Stimulated activated CD8-positive, alpha-beta memory T cell treated with anti-CD3 and anti-CD28 coated beads, Interleukin-2, amount 100 ng/mL, for 1 hour (primary cell): ENCODE measurements around the gene PUM2.

Source experiments
- DNase-seq, 2 donors: peaks; one replicate each; pipeline ENCODE4 v3.0.0-alpha.2; 2020; ENCODE audit warnings: low read depth in 2 of 2

Gene PUM2

GRCh38 chr2:20218331-20219320 lies 132.0 kb downstream of the PUM2 start:
- DNase-seq = no peak

GRCh38 chr2:20217041-20217970 lies 133.3 kb downstream of the PUM2 start:
- DNase-seq = no peak

- no peak for DNase-seq
These were observed 134.3 kb downstream of the PUM2 start for GRCh38 chr2:20216130-20217025.

DNA sequence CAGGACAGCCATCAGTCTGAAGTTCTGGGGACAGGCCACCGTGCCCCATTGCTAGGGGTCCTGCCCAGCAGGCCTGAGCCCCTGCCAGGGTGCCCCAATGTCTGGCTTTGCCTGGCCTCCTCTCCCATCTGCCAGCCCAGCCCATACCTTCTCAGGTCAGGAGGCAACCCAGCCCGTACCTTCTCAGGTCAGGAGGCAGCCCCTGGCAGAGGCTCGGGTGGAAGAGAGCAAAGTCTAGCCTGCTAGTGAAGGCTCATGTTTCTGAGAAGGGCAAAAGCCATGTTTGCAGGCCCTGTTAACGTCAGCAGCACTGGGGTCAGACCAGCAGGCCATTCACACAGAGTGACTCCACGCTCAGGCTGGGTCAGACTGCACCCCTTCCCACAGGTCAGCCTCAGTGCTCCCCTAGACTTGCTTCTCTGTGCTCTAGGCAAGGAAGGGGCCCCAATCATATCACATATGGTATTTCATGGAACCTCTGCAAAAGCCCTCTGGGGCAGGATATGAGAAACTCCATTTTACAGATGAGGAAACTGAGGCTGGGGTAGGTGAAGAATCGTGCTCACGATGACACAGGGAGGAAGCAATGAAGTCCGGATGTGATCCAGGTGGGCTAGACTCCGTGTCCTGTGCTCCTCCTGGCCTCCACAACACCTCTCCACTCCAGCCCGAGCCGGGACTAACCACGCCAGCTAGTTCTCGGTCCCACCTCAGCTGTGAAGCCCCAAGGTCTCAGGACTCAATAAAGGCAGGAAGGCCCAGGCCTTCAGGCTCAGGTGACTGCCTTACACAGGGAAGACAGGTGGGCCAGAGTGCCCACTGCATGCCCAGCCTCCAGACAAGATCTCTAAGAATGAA lies 135.2 kb downstream of the PUM2 start:
- no peak for DNase-seq

DNA sequence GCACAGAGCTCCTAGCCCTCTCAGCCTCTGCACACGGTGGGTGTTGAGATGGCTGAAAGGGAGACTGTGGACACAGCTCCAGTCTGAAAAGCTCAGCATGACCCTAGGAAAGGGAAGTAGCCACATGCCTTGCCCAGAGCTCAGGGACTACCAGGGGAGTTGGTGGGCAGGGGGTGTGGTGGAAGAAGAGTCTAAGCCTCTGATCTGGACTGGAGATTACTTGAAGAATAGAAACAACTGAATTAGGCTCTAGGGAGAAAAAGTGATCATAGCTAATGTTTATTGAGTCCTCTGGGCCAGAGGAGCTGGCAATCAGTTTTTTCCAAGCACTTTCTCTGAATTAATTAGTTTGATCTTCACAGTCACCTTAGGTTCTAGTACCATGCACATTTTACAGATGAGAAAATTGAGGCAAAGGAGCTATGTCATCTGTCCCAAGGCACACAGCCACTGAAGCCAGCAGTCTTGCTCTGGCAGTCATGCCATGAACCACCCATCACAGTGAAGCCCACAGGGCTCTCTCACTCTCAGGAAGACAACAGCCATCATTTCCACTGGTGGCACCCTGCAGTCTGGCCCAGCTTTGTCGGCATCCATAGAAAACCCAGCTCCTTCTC lies 136.0 kb downstream of the PUM2 start:
- DNase-seq = no peak

DNA sequence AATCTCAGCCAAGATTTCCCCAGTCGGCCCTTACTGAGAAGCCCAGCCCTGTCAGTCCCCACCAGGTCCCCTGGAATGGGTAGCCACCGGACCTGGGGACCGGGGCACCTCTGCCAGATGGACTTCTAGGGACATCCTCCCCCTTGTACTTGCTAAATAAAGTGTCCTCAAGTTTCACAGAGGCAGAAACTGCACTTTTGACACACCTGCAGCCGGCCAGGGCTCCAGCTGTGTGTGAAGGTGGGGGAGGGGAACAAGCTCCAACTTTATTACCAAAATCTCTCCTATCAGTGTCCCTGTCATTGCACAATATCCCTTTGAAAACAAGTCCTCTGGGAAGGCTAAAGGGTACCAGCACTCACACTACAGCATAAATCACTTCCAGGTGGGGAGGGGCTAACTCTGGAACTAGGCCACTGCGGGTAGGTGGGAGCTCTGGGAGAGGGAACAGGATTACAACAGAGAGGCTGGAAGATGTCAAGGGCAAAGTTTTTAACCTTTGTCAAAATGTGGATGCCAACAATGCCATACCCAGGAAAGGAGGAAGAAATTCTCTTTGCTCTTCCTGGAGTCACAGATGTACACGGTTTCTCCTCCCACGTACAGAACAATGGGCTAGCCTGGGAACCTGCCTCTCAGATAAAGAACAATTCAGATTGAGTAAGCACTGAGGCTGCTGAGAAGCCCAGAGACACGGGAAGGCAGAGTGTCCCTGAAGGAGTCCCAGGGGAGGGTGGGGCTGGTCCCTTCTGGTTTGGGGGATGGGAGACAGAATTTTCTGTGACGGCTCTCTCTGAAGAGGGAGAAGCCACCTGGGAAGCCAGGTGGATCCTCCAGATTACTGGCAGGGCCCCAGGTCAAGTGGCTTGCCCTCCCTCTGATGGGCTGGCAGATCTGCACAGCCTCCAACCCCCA lies 136.7 kb downstream of the PUM2 start:
- DNase-seq = no peak

DNA sequence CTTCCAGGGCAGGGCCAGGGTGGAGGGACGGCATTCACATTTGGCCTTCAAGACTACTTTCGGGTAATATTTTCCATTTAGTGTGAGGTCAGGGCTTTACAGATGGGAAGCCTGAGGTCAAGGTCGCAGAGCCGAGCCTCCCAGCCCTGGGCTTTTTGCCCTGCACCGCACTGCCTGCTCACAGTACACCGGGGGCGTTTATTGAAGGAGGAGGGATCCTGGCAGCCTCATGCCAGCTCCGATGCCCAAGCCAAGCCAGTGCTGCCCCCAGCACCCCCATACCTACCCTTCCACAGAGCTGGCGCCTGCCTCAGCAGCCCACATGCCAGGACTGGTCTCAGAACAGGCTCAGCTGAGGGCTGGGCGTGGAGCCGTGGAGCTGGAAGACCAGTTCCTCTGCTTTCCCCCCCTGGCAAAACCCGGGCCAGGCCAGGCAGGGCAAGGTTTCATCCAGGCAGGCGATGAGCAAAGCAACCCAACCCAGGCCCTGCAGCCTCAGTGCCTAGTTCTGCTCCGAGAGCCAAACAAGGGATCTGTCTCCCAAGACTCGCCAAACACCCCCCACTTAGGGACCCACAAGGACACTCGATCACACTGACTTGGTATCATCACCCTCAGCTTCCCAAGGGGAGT lies 137.7 kb downstream of the PUM2 start:
- DNase-seq = no peak

DNA sequence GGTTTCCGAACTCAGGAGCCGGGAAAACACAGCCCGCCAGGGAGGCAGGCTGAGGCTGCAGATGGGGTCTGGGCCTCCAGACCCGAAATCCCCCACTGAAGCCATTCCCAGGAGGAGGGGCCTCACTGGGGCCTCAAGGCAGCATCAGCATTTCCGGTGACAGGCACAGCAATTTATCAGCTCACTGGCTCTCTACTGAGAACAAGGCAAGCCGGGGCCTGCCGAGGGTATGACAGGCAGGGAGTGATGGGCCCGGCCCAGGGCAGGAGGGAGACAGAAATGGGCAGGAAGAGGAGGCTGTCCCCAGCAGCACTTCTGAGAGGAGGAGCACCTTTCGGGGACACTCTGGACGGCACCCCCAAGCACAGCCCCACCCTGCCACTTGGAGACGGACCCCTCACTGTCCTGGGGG lies 138.2 kb downstream of the PUM2 start:
- no peak for DNase-seq

DNA sequence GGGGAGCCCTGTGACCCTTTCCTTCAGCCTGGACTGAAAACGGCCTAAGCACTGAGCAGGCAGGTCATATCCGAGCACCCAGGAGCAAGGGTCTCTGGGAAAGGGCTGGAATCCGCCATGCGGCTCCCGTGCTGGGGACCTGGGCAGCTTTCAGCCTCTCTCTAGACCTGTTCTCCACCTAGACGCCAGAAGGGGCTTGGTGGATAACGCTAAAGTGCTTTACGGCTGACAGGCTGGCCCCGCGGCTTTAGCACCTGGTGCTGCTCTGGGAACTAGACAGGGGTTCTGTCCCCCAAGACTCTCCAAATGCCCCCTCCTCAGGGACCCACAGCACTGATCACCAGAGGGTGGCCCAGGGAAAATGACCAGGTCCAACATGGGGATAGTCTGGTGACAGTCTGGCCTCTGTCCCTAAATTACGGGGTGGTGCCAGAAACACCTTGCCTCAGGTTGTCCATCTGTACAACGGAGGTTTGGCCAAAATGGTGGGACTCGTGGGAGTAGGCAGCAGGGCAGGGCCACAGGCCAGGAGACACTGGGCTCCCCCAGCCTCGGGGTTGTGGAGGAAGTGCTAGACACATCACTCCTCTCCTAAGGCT lies 138.7 kb downstream of the PUM2 start:
- no peak for DNase-seq

- no peak for DNase-seq
These were observed 139.2 kb downstream of the PUM2 start for GRCh38 chr2:20211420-20211819.

DNA sequence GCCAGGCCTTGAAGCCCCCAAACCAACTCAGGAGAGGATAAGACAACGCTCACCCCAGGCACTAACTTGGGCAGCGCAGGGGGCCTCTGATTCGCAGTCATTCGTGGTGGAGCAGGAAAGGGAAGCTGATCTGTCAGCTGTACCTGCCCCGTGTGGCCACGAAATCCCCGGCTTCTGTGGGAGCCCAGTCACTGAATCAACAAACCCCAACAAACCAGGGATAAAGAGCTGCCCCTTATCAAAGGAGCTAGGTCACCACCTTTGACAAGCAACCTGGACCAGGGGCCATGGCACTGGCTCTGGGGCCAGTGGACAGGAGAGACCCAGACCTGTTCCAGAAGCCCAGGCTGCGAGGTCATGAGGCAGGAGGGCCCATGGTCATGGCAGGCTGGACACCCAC lies 140.2 kb downstream of the PUM2 start:
- no peak for DNase-seq

GRCh38 chr2:20209373-20210109 lies 141.1 kb downstream of the PUM2 start:
- DNase-seq = no peak

- DNase-seq = no peak
These were observed 142.2 kb downstream of the PUM2 start for GRCh38 chr2:20208476-20208859.

DNA sequence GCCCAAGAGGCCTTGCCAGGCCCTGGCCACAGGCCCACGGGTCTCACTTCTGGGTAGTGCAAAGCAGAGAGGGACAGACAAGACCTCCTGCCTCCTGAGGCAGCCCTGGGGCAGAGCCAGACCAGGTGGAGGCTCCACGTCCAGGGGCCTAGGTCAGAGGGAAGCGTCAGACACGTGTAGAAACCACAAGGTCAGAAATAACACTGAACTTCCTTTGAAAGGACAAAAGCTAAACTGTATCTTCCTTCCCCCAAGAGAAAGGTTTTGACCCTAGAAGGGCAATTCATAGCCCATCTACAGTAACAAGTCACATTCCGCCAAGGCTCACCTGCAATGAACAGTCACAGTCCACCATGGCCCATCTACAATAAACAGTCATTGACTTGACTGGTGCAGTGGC lies 143.6 kb downstream of the PUM2 start:
- DNase-seq = no peak

GRCh38 chr2:20205915-20206524 lies 144.6 kb downstream of the PUM2 start:
- DNase-seq = no peak

DNA sequence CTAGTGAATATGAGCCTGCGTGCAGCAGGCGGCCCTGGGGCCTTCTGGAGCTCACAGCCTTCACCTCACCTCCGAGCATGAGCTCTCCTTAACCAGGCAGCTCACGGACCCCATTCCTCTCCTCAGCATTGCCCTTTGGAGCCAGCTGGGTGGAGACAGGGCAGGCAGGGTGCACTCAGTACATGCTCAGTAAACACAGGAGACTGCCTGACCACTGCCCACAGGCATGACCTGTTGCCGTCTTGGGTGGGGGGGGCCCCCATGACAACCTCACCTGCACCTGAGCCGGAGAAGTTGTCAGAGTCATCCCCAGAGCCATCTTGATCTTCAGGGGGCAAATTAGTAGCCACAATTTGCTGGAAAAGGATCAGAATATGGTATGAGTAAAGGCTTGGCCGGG lies 145.6 kb downstream of the PUM2 start:
- DNase-seq = no peak
